K562 (cell line): ENCODE measurements around the gene CPN2. TPM values are rescaled to one million over a fixed set of nuclear protein-coding genes. Genes with fewer than 3 reads are reported as not detected.
A peak's percentile ranks its signal among the peaks of the same experiment; 100 is the strongest.

Experiments used
- ATAC-seq: fragments of 200-7000 bp; cut with Tn5 transposase; 3 replicates; pipeline ENCODE4 v1.9.1; 2020; ENCODE audit warnings: moderate library complexity
- BruUV-seq: library from RNA; stranded (reverse); fragments of 400-500 nt; replicated peaks from 2 replicates; lab custom pipeline; 2021; lab: Mats Ljungman, UMichigan
- CTCF ChIA-PET: fragments of 300-600 bp; formaldehyde crosslinking; extraction: SDS; loops from one replicate; lab custom pipeline; 2021; ENCODE audit warnings: low intra/inter-chr PET ratio; lab: Yijun Ruan, JAX
- POLR2A ChIA-PET: fragments of 300-600, 350-650 bp; sonication (Branson Sonifier 250); formaldehyde crosslinking; extraction: SDS; loops from one replicate; lab custom pipeline; 2021; ENCODE audit warnings: antibody characterized with exemption, inconsistent platforms; lab: Yijun Ruan, JAX
- DNase-seq, 4 experiments: peaks; one replicate each; pipeline versions ENCODE4 v3.0.0 to v3.0.0-alpha.2; 2011 to 2018; ENCODE audit warnings: low spot score in 3 of 4, mixed read lengths in 3 of 4; ENCODE audit errors: extremely low read depth in 1 of 4
- FAIRE-seq: peaks from 2 replicates; lab custom pipeline; 2011; peaks lifted over from hg19 to GRCh38; lab: Jason Lieb, UNC
- H2AFZ ChIP-seq: 2 replicates; pipeline ENCODE4 v1.6.0; 2011; ENCODE audit warnings: low read depth, low read length, control low read depth, inconsistent platforms
- H3K27ac ChIP-seq: fragments of 200-600 bp; 3 replicates; pipeline ENCODE4 v1.8.0; 2011; ENCODE audit warnings: low read depth, mild to moderate bottlenecking, control low read depth, inconsistent platforms, low read length, moderate library complexity, mixed read lengths; ENCODE audit errors: extremely low read depth
- H3K27me3 ChIP-seq, 2 experiments: fragments of 300-600 bp in 1 of 2; 2 replicates in 1 of 2; 3 replicates in 1 of 2; pipeline versions ENCODE4 v1.6.0 to v1.8.0; 2011; ENCODE audit warnings: inconsistent platforms in 2 of 2, low read length in 2 of 2, mild to moderate bottlenecking in 1 of 2, mixed read lengths in 1 of 2, moderate library complexity in 1 of 2; ENCODE audit not compliant: control insufficient read depth in 2 of 2, insufficient read depth in 2 of 2
- H3K36me3 ChIP-seq: fragments of 300-600 bp; 3 replicates; pipeline ENCODE4 v1.8.0; 2011; ENCODE audit warnings: mild to moderate bottlenecking, low read length, inconsistent platforms; ENCODE audit not compliant: control insufficient read depth, insufficient read depth
- H3K4me1 ChIP-seq, 2 experiments: fragments of 200-600 bp in 1 of 2; replicated peaks in 1 of 2; 2 replicates in 1 of 2; 3 replicates in 1 of 2; pipeline versions ENCODE4 v1.5.1 to v1.8.0; 2011; ENCODE audit warnings: inconsistent platforms in 2 of 2, low read length in 2 of 2, mild to moderate bottlenecking in 1 of 2, mixed read lengths in 1 of 2, moderate library complexity in 1 of 2; ENCODE audit not compliant: control insufficient read depth in 2 of 2, insufficient read depth in 2 of 2
- H3K4me2 ChIP-seq: 2 replicates; pipeline ENCODE4 v1.6.1; 2011; ENCODE audit warnings: low read length, control low read depth, inconsistent platforms, mixed read lengths; ENCODE audit not compliant: insufficient read depth
- H3K4me3 ChIP-seq: fragments of 200-600 bp; sonication (generic), shearing (Covaris generic); 2 replicates; pipeline ENCODE4 v1.5.1; 2016; ENCODE audit warnings: control low read depth, inconsistent platforms
- H3K79me2 ChIP-seq: fragments of 200-600 bp; 3 replicates; pipeline ENCODE4 v1.8.0; 2011; ENCODE audit warnings: low read length, inconsistent platforms; ENCODE audit not compliant: control insufficient read depth, insufficient read depth
- H3K9ac ChIP-seq, 2 experiments: 2 replicates each; pipeline versions ENCODE4 v1.6.0 to v1.6.1; 2011; ENCODE audit warnings: low read depth in 2 of 2, low read length in 2 of 2, control low read depth in 1 of 2, inconsistent platforms in 1 of 2, mild to moderate bottlenecking in 1 of 2, mixed read lengths in 1 of 2; ENCODE audit not compliant: insufficient read depth in 1 of 2
- H3K9me1 ChIP-seq: one replicate; pipeline ENCODE4 v1.6.0; 2011; ENCODE audit warnings: inconsistent platforms, mild to moderate bottlenecking, low read length, moderate library complexity; ENCODE audit not compliant: control insufficient read depth, insufficient read depth
- H3K9me3 ChIP-seq: replicated peaks from 2 replicates; pipeline ENCODE4 v1.5.1; 2011; ENCODE audit warnings: low read depth, low read length, inconsistent platforms; ENCODE audit not compliant: control insufficient read depth, insufficient read depth
- H4K20me1 ChIP-seq: replicated peaks from 2 replicates; pipeline ENCODE4 v1.6.1; 2011; ENCODE audit warnings: low read length, inconsistent platforms, mixed read lengths; ENCODE audit not compliant: control insufficient read depth, insufficient read depth
- ARID1B ChIP-seq: fragments of 450-650 bp; IDR thresholded peaks from 2 replicates; pipeline ENCODE4 v1.6.1; 2016; ENCODE audit warnings: antibody characterized with exemption, mild to moderate bottlenecking, inconsistent platforms
- ATF4 ChIP-seq: fragments of 450-650 bp; formaldehyde crosslinking; IDR thresholded peaks from 2 replicates; pipeline ENCODE4 v1.4.0; 2022; ENCODE audit warnings: mild to moderate bottlenecking, moderate library complexity
- BACH1 ChIP-seq: fragments of 200-800 bp; sonication (Bioruptor generic); IDR thresholded peaks from 2 replicates; pipeline ENCODE4 v1.6.1; 2016; ENCODE audit warnings: missing genetic modification characterization, missing compliant biosample characterization
- BCOR ChIP-seq: fragments of 450-650 bp; IDR thresholded peaks from 2 replicates; pipeline ENCODE4 v1.6.1; 2016
- BHLHE40 ChIP-seq: IDR thresholded peaks from 2 replicates; pipeline ENCODE4 v1.6.1; 2011; ENCODE audit warnings: low read length, improper control_type of control experiment
- E2F1 ChIP-seq: sonication (generic); formaldehyde crosslinking; IDR thresholded peaks from 2 replicates; pipeline ENCODE4 v1.8.1; 2023; ENCODE audit warnings: mild to moderate bottlenecking, missing genetic modification reagents, moderate library complexity
- ERF ChIP-seq: fragments of 450-650 bp; formaldehyde crosslinking; IDR thresholded peaks from 2 replicates; pipeline ENCODE4 v1.4.0; 2020; ENCODE audit warnings: mild to moderate bottlenecking, mixed read lengths
- FUS ChIP-seq: fragments of 200-400 bp; formaldehyde crosslinking; optimal IDR thresholded peaks from 2 replicates; pipeline ENCODE3; 2017; ENCODE audit warnings: low read depth, low read length
- ILF3 ChIP-seq: fragments of 450-650 bp; IDR thresholded peaks from 2 replicates; pipeline ENCODE4 v1.6.1; 2018; ENCODE audit warnings: antibody characterized with exemption, mild to moderate bottlenecking, moderate library complexity, borderline replicate concordance
- KAT7 ChIP-seq: sonication (generic); formaldehyde crosslinking; IDR thresholded peaks from 2 replicates; pipeline ENCODE4 v1.8.0; 2022; ENCODE audit warnings: missing genetic modification reagents, mild to moderate bottlenecking, borderline replicate concordance
- KLF1 ChIP-seq: fragments of 450-650 bp; IDR thresholded peaks from 2 replicates; pipeline ENCODE4 v1.6.1; 2016; ENCODE audit warnings: missing genetic modification characterization, missing compliant biosample characterization
- NEUROD1 ChIP-seq: fragments of 150-350 bp; IDR thresholded peaks from 2 replicates; pipeline ENCODE4 v1.6.1; 2014; ENCODE audit warnings: borderline replicate concordance, low read length, low read depth; ENCODE audit not compliant: partially characterized antibody
- NFE2L1 ChIP-seq: fragments of 450-650 bp; IDR thresholded peaks from 2 replicates; pipeline ENCODE4 v1.6.1; 2016; ENCODE audit warnings: missing genetic modification characterization, low read depth, mild to moderate bottlenecking, missing compliant biosample characterization, moderate library complexity, borderline replicate concordance
- POLR2H ChIP-seq: IDR thresholded peaks from 2 replicates; pipeline ENCODE4 v1.6.1; 2016; ENCODE audit warnings: missing genetic modification characterization, low read depth, mild to moderate bottlenecking, control low read depth, missing compliant biosample characterization, moderate library complexity
- TFAM ChIP-seq: fragments of 250-450 bp; sonication (Bioruptor Pico); conservative IDR thresholded peaks from 2 replicates; pipeline ENCODE4 v1.5.0; 2021; ENCODE audit warnings: mild to moderate bottlenecking, moderate library complexity
- USF2 ChIP-seq: sonication (generic); formaldehyde crosslinking; IDR thresholded peaks from 2 replicates; pipeline ENCODE4 v1.5.0; 2020; ENCODE audit warnings: missing genetic modification reagents
- WHSC1 ChIP-seq: IDR thresholded peaks from one replicate; pipeline ENCODE4 v1.6.1; 2012; ENCODE audit warnings: low read length, control low read depth, inconsistent platforms
- ZNF232 ChIP-seq: sonication (generic); formaldehyde crosslinking; IDR thresholded peaks from 2 replicates; pipeline ENCODE4 v1.8.0; 2022; ENCODE audit warnings: mild to moderate bottlenecking, missing genetic modification reagents
- ZNF41 ChIP-seq: fragments of 250-450 bp; sonication (Bioruptor Pico); conservative IDR thresholded peaks from 2 replicates; pipeline ENCODE4 v1.4.0; 2020; ENCODE audit warnings: mild to moderate bottlenecking
- WGBS: fragments of 100-300 bp; shearing (Covaris generic); methylation state at CpG from one replicate; pipeline ENCODE4 v1.1.6; 2016; ENCODE audit warnings: low coverage, mixed read lengths; ENCODE audit not compliant: insufficient coverage; ENCODE audit errors: missing lambda C conversion rate; 5-methylcytosine and 5-hydroxymethylcytosine counted together
- in situ Hi-C: fragments of 300-500 bp; cut with MboI; formaldehyde crosslinking; loops from 4 replicates; pipeline ENCODE4 v1.15.0; 2018; ENCODE audit warnings: inconsistent platforms, mixed read lengths
- intact Hi-C: fragments of 100-400 bp; cut with micrococcal nuclease; formaldehyde crosslinking; loops from 2 replicates; pipeline ENCODE4 v1.14.2; 2022
- polyA plus RNA-seq, 8 experiments: library from polyadenylated mRNA; depleted of rRNA in 4 of 8; stranded (reverse) in 5 of 8; unstranded in 3 of 8; fragments of >200 nt; fragmentation: Nextera tagmentation in 2 of 8; fragmentation: Illumina TruSeq in 1 of 8; extraction: Ambion mirVana in 2 of 8; extraction: Trizol in 1 of 8; gene quantifications; 2 replicates each; pipeline versions ENCODE4 v1.2.1 to v1.2.3, GENCODE V29; 2011 to 2014; ENCODE audit warnings: inconsistent platforms in 1 of 8, missing spikeins in 1 of 8
- total RNA-seq, 7 experiments: library from RNA; depleted of rRNA in 6 of 7; stranded (reverse); fragments of >200 nt in 6 of 7; fragmentation: Illumina TruSeq in 2 of 7; extraction: Trizol in 2 of 7; gene quantifications; 2 replicates each; pipeline versions ENCODE4 v1.2.1 to v1.2.3, GENCODE V29; 2011 to 2021; ENCODE audit warnings: low replicate concordance in 1 of 7

The CPN2 gene
- total and polyA plus RNA-seq, 9 of the 15 experiments (the other 6 are each of a cell fraction or from before 2014, with no cell fraction given) = not detected

- Histone ChIP-seq H3K27ac (no peak overlapping the region; the same call in 2 of the 3 replicates), H3K36me3 (no peaks in the 10 kb centered on the region), H3K79me2 (no peaks in the 10 kb centered on the region), H3K9me3 (no peaks in the 10 kb centered on the region; the same call in 1 of the 2 replicates), H3K4me1 (peaks cover 13 to 54% of the 10 kb centered on the region in 2 experiments; a peak in 4 of 5 replicates), H3K4me2 (no peak overlapping the region; the same call in 1 of the 2 replicates), H3K27me3 (peaks cover 0 to 34% of the 10 kb centered on the region in 2 experiments; a peak in 3 of 5 replicates), H4K20me1 (no peaks in the 10 kb centered on the region), H3K9me1 (no peaks in the 10 kb centered on the region), H3K4me3 (no peak overlapping the region), H3K9ac (no peak overlapping the region), H2AFZ (peak overlapping the region; percentile 52)
- 23% methylated on average over 13 of the region's 15 CpGs for WGBS
- DNase-seq (peak in 2 of 4 experiments; percentile 33 to 50), FAIRE-seq (peak; percentile 96), ATAC-seq (no peak)
- in situ Hi-C loops = loop anchor here (10.0 to 25.0 kb wide), 2 partner anchors 672 to 1864 kb away; no protein-coding TSS in a partner anchor
- ChIA-PET CTCF (interaction anchor here (0.5 kb wide), 1 partner anchor 273 kb away, joined by 3 read pairs; no protein-coding TSS in a partner anchor), POLR2A (no interaction called here)
- no TSS peak for BruUV-seq
- intact Hi-C loops = loop anchor here (10.0 kb wide), 1 partner anchor 732 kb away; the partner anchor contains the start of gene OPA1
- TF ChIP-seq FUS (no peak), BCOR (peak; percentile 87), NFE2L1 (tag) (no peak; the same call in 1 of the 2 replicates), KLF1 (tag) (no peak), POLR2H (no peak), BACH1 (no peak), ILF3 (no peak), WHSC1 (no peak), ARID1B (peak; percentile 59), ZNF232 (no peak), USF2 (CRISPR knock-in tag) (no peak), E2F1 (CRISPR knock-in tag) (no peak), KAT7 (CRISPR knock-in tag) (no peak), ZNF41 (CRISPR knock-in tag) (no peak), NEUROD1 (no peak), TFAM (no peak), ATF4 (no peak), BHLHE40 (no peak), ERF (CRISPR knock-in tag) (no peak)
These were observed 24.7 kb downstream of the CPN2 start for GRCh38 chr3:194326192-194326967.
